GM23248 (cell line): Measurements from ENCODE around the gene DNPH1. TPM values are rescaled to one million over a fixed set of nuclear protein-coding genes. Genes with fewer than 3 reads are reported as not detected.

Experiments used
- DNase-seq: peaks from one replicate; pipeline ENCODE4 v3.0.0-alpha.2; 2015
- H2AFZ ChIP-seq: fragments of 200-600 bp; sonication (generic); 2 replicates; pipeline ENCODE4 v1.6.1; 2016; ENCODE audit warnings: antibody characterized with exemption
- H3F3A ChIP-seq: fragments of 200-600 bp; sonication (generic); 2 replicates; pipeline ENCODE4 v1.6.1; 2016; ENCODE audit warnings: mild to moderate bottlenecking, antibody characterized with exemption, mixed run types; ENCODE audit not compliant: insufficient read depth
- H3K27ac ChIP-seq: fragments of 200-600 bp; sonication (generic); 2 replicates; pipeline ENCODE4 v1.5.1; 2016; ENCODE audit warnings: mild to moderate bottlenecking
- H3K27me3 ChIP-seq: fragments of 200-600 bp; sonication (generic); replicated peaks from 2 replicates; pipeline ENCODE4 v1.6.1; 2016; ENCODE audit warnings: mild to moderate bottlenecking; ENCODE audit not compliant: insufficient read depth
- H3K36me3 ChIP-seq: fragments of 200-600 bp; sonication (generic); 2 replicates; pipeline ENCODE4 v1.6.1; 2016; ENCODE audit warnings: low read depth, mild to moderate bottlenecking
- H3K4me1 ChIP-seq: fragments of 200-600 bp; sonication (generic); 2 replicates; pipeline ENCODE4 v1.6.1; 2016; ENCODE audit warnings: mild to moderate bottlenecking; ENCODE audit not compliant: insufficient read depth
- H3K4me2 ChIP-seq: fragments of 200-600 bp; sonication (generic); one replicate; pipeline ENCODE4 v1.6.1; 2016; ENCODE audit warnings: mild to moderate bottlenecking; ENCODE audit not compliant: unreplicated experiment
- H3K4me3 ChIP-seq: fragments of 200-600 bp; sonication (generic); 2 replicates; pipeline ENCODE4 v1.5.1; 2016; ENCODE audit warnings: mild to moderate bottlenecking
- H3K79me2 ChIP-seq: fragments of 200-600 bp; sonication (generic); 2 replicates; pipeline ENCODE4 v1.6.1; 2016; ENCODE audit warnings: mild to moderate bottlenecking; ENCODE audit not compliant: insufficient read depth
- H3K9ac ChIP-seq: fragments of 200-600 bp; sonication (generic); 2 replicates; pipeline ENCODE4 v1.6.1; 2016; ENCODE audit warnings: mild to moderate bottlenecking
- H3K9me2 ChIP-seq: fragments of 200-600 bp; sonication (generic); 2 replicates; pipeline ENCODE4 v1.6.1; 2016; ENCODE audit warnings: mixed run types, mild to moderate bottlenecking, moderate library complexity; ENCODE audit not compliant: insufficient read depth
- H3K9me3 ChIP-seq: fragments of 200-600 bp; sonication (generic); one replicate; pipeline ENCODE4 v1.6.1; 2017; ENCODE audit warnings: low read depth
- H4K20me1 ChIP-seq: fragments of 200-600 bp; sonication (generic); 2 replicates; pipeline ENCODE4 v1.6.0; 2016; ENCODE audit not compliant: insufficient read depth
- EZH2 ChIP-seq: fragments of 200-600 bp; sonication (generic); IDR thresholded peaks from 2 replicates; pipeline ENCODE4 v1.6.1; 2018; ENCODE audit warnings: antibody characterized with exemption, mild to moderate bottlenecking; ENCODE audit not compliant: insufficient read depth, poor library complexity, severe bottlenecking
- EZH2phosphoT487 ChIP-seq: fragments of 200-600 bp; sonication (generic); IDR thresholded peaks from 2 replicates; pipeline ENCODE4 v1.6.1; 2018; ENCODE audit warnings: antibody characterized with exemption, moderate library complexity, mild to moderate bottlenecking, low read depth; ENCODE audit not compliant: insufficient read depth
- WGBS, 2 experiments: methylation state at CpG; one replicate each; pipeline ENCODE4 v1.1.6; 2015 to 2017; ENCODE audit warnings: low lambda C conversion rate in 2 of 2, low coverage in 1 of 2; ENCODE audit errors: missing lambda C conversion rate in 2 of 2; 5-methylcytosine and 5-hydroxymethylcytosine counted together
- in situ Hi-C: fragments of 300-500 bp; cut with MboI; formaldehyde crosslinking; loops from 2 replicates; pipeline ENCODE4 v1.15.0; 2020
- polyA plus RNA-seq: library from polyadenylated mRNA; unstranded; fragments of >200 nt; fragmentation: Nextera tagmentation; extraction: Ambion mirVana; gene quantifications from 2 replicates; pipeline ENCODE4 v1.2.1, GENCODE V29; 2016
- total RNA-seq: library from RNA; depleted of rRNA; stranded (reverse); fragments of >200 nt; shearing (Covaris generic); gene quantifications from 2 replicates; pipeline ENCODE4 v1.2.3, GENCODE V29; 2014

The DNPH1 gene
- total and polyA plus RNA-seq, 2 experiments from 2014 or later = 93.6 to 94.8 TPM

DNA sequence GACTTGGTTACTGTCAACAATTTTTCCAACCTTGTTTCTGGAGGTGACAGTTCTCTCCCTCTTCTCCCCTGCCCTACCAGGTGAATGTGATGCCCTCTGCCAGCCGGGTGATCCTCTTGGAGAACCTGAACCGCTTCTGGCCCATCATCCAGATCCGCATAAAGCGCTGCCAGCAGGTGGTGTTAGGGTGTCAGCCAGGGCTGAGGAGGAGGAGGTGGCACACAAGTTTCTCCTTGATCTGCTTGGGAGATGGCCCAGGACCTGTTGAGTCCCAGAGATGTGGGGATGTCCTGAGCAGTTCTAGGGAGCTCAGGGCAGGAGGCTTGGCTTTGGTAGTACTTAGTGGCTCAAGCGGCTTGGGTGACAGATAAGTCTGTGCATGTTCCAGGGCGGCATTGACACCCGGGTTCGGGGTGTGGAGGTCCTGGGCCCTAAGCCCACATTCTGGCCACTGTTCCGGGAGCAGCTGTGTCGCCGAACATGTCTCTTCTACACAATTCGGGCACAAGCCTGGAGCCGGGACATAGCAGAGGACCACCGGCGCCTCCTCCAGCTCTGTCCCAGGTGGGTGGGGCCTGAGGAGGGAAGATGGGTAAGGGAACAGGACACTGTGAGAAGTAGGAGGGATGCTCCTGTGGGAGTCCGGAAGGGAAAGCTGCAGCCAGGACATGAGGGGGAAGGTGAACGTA, 26.1 kb downstream of the DNPH1 start:
- Histone ChIP-seq H3K9me3 (no peaks in the 10 kb centered on the region), H3F3A (no peaks in the 10 kb centered on the region), H3K4me2 (no peak overlapping the region), H3K27ac (no peak overlapping the region), H3K36me3 (peaks cover 3% of the 10 kb centered on the region; the same call in 1 of the 2 replicates), H4K20me1 (no peaks in the 10 kb centered on the region), H3K4me3 (no peak overlapping the region), H3K9ac (no peak overlapping the region), H2AFZ (no peak overlapping the region), H3K79me2 (no peaks in the 10 kb centered on the region), H3K9me2 (no peaks in the 10 kb centered on the region), H3K27me3 (no peaks in the 10 kb centered on the region), H3K4me1 (no peaks in the 10 kb centered on the region)
- DNase-seq = no peak
- in situ Hi-C loops = no loop called here
- WGBS, 2 experiments = 82 to 85% methylated on average over 17 of the region's 17 CpGs
- TF ChIP-seq EZH2 (no peak), EZH2phosphoT487 (no peak)

GRCh38 chr6:43202451-43202850, 26.8 kb downstream of the DNPH1 start:
- Histone ChIP-seq H3K4me1 (no peaks in the 10 kb centered on the region), H3K27ac (no peak overlapping the region), H3K27me3 (no peaks in the 10 kb centered on the region), H4K20me1 (no peaks in the 10 kb centered on the region), H3K36me3 (peaks cover 3% of the 10 kb centered on the region; the same call in 1 of the 2 replicates), H3K9me2 (no peaks in the 10 kb centered on the region), H3K4me3 (no peak overlapping the region), H3K9me3 (no peaks in the 10 kb centered on the region), H3K9ac (no peak overlapping the region), H3K4me2 (no peak overlapping the region), H2AFZ (no peak overlapping the region), H3F3A (no peaks in the 10 kb centered on the region), H3K79me2 (no peaks in the 10 kb centered on the region)
- DNase-seq = no peak
- WGBS, 2 experiments = 64 to 78% methylated on average over 5 of the region's 5 CpGs
- in situ Hi-C loops = no loop called here
- no peak for TF ChIP-seq EZH2phosphoT487
- TF ChIP-seq EZH2 = no peak

- in situ Hi-C loops = no loop called here
- Histone ChIP-seq H3K4me1 (no peaks in the 10 kb centered on the region), H4K20me1 (no peaks in the 10 kb centered on the region), H3K9me2 (no peaks in the 10 kb centered on the region), H3K9ac (no peak overlapping the region), H2AFZ (no peak overlapping the region), H3K4me2 (no peak overlapping the region), H3K27ac (no peak overlapping the region), H3K27me3 (no peaks in the 10 kb centered on the region), H3F3A (no peaks in the 10 kb centered on the region), H3K79me2 (no peaks in the 10 kb centered on the region), H3K36me3 (peaks cover 6% of the 10 kb centered on the region; the same call in 1 of the 2 replicates), H3K4me3 (no peak overlapping the region), H3K9me3 (no peaks in the 10 kb centered on the region)
- no peak for TF ChIP-seq EZH2
- TF ChIP-seq EZH2phosphoT487 = no peak
- 93 to 95% methylated on average over 6 of the region's 6 CpGs for WGBS, 2 experiments
- DNase-seq = no peak
These were observed 28.7 kb downstream of the DNPH1 start for GRCh38 chr6:43200541-43200940.

GRCh38 chr6:43199912-43200311, 29.4 kb downstream of the DNPH1 start:
- no peak for DNase-seq
- H3K9ac ChIP-seq = no peak overlapping the region

More at GRCh38 chr6:43199912-43200311, 29.4 kb downstream of the DNPH1 start:
- H3K9me3 ChIP-seq = no peaks in the 10 kb centered on the region
- WGBS, 2 experiments = 76 to 79% methylated on average over 6 of the region's 6 CpGs
- H3K27me3 ChIP-seq = no peaks in the 10 kb centered on the region
- TF ChIP-seq EZH2phosphoT487 = no peak
- TF ChIP-seq EZH2 = no peak
- no peaks in the 10 kb centered on the region for H3K4me1 ChIP-seq
- in situ Hi-C loops = no loop called here
- no peaks in the 10 kb centered on the region for H3K79me2 ChIP-seq
- no peak overlapping the region for H3K4me3 ChIP-seq
- H3K36me3 ChIP-seq = peaks cover 6% of the 10 kb centered on the region; the same call in 1 of the 2 replicates
- no peak overlapping the region for H2AFZ ChIP-seq
- H3F3A ChIP-seq = no peaks in the 10 kb centered on the region
- H3K9me2 ChIP-seq = no peaks in the 10 kb centered on the region
- H3K4me2 ChIP-seq = no peak overlapping the region
- no peak overlapping the region for H3K27ac ChIP-seq
- no peaks in the 10 kb centered on the region for H4K20me1 ChIP-seq
